ENCODE data around the gene C17orf100.
"Not testable (repeated sequence)": the region's sequence is repeated elsewhere in the genome, so short reads cannot be mapped to it uniquely, and the experiment has no call there.

The C17orf100 gene

DNA sequence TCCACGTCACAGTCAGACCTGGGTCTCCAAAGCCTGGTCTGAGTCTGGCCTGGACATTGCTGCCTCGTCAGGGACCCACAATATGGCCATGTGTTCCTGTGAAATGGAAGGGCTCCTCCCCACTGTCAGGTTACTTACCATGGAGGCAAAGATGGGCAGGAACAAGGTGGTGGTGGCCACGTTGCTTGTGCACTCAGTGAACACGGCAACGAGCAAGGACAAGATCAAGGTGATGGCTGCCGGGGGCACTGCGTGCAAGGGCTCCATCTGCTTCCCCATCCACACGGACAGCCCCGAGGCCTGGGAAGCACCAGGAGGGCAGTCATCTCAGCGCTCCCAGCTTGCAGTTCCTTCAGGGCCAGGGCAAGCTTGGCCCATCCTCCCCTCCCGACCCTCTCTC lies 39.1 kb downstream of the C17orf100 start:
- H3K27ac Mint-ChIP-seq: no peak overlapping the region
- no peaks in the 10 kb centered on the region for H3K4me1 Mint-ChIP-seq
- H3K27me3 Mint-ChIP-seq: peaks cover 14% of the 10 kb centered on the region
- no peaks in the 10 kb centered on the region for H3K36me3 Mint-ChIP-seq
- no peak overlapping the region for H3K4me3 Mint-ChIP-seq
- no peaks in the 10 kb centered on the region for H3K9me3 Mint-ChIP-seq

DNA sequence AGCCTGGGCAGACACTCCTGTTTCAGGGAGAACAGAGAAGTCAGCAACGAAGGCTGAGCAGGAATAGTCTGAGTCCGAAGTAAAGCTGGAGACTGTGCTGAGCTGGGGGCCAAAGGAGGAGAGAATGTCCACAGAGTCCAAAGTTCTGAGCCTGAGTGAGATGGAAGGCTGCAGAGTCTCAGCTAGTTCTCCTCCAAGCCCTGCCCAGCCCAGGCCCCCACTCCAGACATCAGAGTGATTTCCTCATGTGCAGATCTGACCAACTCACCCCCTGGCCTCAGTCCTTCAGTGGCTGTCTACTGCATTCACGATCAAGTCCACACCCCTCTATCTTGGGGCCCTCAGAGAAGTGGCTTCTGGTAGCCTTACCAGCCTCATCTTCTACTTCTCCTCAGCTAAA lies 40.0 kb downstream of the C17orf100 start:
- H3K36me3 Mint-ChIP-seq: no peaks in the 10 kb centered on the region
- no peak overlapping the region for H3K27ac Mint-ChIP-seq
- no peak overlapping the region for H3K4me3 Mint-ChIP-seq
- H3K9me3 Mint-ChIP-seq: no peaks in the 10 kb centered on the region
- no peaks in the 10 kb centered on the region for H3K4me1 Mint-ChIP-seq
- H3K27me3 Mint-ChIP-seq: peaks cover 14% of the 10 kb centered on the region

DNA sequence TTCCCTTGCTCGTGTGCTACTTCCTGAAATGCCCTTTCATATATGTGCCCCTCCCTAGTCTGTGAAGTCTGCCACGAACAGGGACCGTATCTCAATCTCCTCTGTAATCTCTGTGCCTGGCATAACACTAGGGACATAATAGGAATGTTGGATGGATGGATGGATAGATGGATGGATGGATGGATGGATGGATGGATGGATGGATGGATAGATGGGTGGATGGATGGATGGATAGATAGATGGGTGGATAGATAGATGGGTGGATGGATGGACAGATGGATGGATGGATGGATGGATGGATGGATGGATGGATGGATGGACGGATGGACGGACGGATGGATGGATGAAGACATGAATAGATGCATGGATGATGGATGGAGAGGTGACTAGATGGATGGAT lies 40.4 kb downstream of the C17orf100 start:
- not testable (repeated sequence) for H3K36me3 Mint-ChIP-seq, H3K4me3 Mint-ChIP-seq, H3K27ac Mint-ChIP-seq, H3K9me3 Mint-ChIP-seq, H3K4me1 Mint-ChIP-seq
- H3K27me3 Mint-ChIP-seq: peaks cover 14% of the 10 kb centered on the region

DNA sequence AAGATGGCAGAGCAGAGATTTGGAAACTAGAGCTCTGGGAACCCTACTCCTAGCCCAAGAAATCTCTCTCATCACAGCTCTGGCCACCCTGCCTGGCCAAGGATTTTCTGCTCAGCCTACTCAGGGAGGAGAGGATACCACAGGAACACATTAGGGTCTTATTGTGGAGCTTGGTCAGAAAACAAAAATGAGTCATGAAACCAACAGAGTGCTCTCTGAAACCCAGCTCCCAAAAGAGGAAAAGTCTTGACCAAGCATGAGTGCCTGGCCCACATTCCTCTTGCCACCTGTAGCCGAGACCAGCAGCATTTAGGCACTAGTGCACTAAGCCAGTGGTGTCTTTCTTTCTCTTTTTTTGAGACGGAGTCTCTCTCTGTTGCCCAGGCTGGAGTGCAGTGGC lies 43.5 kb downstream of the C17orf100 start:
- Mint-ChIP-seq H3K9me3 (no peaks in the 10 kb centered on the region), H3K27ac (no peak overlapping the region), H3K4me3 (no peak overlapping the region), H3K4me1 (no peaks in the 10 kb centered on the region), H3K27me3 (peaks cover 13% of the 10 kb centered on the region), H3K36me3 (no peaks in the 10 kb centered on the region)

DNA sequence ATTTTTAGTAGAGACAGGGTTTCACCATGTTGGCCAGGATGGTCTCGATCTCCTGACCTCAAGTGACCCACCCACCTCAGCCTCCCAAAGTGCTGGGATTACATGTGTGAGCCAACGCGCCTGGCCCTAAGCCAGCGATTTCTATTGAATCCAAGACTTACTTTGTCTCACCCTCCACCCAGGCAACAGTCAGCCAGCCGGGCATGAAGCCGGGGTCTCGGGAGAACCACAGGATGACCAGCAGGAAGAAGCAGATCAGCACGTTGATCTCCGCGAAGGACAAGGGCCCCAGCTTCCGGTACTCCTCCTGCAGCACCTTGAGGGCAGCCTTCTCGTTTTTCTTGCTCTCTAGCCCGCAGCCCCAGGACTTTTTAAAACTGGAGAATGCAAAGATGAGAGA lies 44.0 kb downstream of the C17orf100 start:
- H3K27ac Mint-ChIP-seq: no peak overlapping the region

DNA sequence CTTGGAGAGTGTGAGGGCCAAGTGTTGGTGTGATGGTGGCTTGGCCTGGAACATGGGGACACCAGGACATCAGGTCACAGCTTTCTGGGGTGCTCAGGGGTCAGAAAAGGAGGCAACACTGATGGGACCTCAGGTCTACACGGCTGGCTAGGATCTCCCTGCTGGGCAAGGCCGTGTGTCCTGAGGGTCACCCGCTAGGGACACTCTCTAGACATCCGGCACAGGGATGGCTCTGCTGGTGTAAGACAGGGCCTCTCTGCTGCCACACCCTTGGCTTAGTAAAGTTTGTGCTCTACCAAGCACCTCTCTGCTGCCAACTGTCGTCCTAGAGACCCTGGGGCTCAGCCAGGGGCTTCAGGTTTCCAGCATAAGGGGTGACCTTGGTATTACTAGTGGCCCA lies 45.3 kb downstream of the C17orf100 start:
- no peaks in the 10 kb centered on the region for H3K36me3 Mint-ChIP-seq
- no peak overlapping the region for H3K4me3 Mint-ChIP-seq
- H3K9me3 Mint-ChIP-seq: no peaks in the 10 kb centered on the region
- H3K27me3 Mint-ChIP-seq: peaks cover 10% of the 10 kb centered on the region
- H3K27ac Mint-ChIP-seq: no peak overlapping the region
- no peaks in the 10 kb centered on the region for H3K4me1 Mint-ChIP-seq

More for the DNA sequence above, 44.0 kb downstream of the C17orf100 start:
- Mint-ChIP-seq H3K27me3 (peaks cover 11% of the 10 kb centered on the region), H3K4me3 (no peak overlapping the region), H3K9me3 (no peaks in the 10 kb centered on the region), H3K36me3 (no peaks in the 10 kb centered on the region), H3K4me1 (no peaks in the 10 kb centered on the region)

DNA sequence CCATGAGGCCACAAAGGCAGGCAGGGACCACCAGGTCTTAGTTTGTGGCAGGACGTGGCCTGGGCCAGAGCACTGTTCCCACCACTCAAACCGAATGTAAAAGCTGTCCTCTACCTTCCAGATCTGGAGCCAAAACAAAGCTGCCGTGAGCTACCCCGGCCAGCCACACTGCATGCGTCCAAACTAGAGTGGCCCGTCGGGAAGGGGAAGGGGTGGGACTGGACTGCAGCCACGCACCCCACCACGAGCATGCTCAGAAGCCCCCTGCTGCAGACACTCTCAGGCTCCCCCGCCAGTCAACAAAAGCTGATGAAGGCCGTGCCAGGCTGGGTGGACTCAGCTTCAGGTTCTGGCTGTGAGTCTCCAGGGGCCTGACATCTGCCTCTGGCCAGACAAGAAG lies 46.4 kb downstream of the C17orf100 start:
- no peaks in the 10 kb centered on the region for H3K36me3 Mint-ChIP-seq
- no peaks in the 10 kb centered on the region for H3K9me3 Mint-ChIP-seq
- peaks cover 9% of the 10 kb centered on the region for H3K27me3 Mint-ChIP-seq
- no peaks in the 10 kb centered on the region for H3K4me1 Mint-ChIP-seq
- no peak overlapping the region for H3K27ac Mint-ChIP-seq
- H3K4me3 Mint-ChIP-seq: no peak overlapping the region

DNA sequence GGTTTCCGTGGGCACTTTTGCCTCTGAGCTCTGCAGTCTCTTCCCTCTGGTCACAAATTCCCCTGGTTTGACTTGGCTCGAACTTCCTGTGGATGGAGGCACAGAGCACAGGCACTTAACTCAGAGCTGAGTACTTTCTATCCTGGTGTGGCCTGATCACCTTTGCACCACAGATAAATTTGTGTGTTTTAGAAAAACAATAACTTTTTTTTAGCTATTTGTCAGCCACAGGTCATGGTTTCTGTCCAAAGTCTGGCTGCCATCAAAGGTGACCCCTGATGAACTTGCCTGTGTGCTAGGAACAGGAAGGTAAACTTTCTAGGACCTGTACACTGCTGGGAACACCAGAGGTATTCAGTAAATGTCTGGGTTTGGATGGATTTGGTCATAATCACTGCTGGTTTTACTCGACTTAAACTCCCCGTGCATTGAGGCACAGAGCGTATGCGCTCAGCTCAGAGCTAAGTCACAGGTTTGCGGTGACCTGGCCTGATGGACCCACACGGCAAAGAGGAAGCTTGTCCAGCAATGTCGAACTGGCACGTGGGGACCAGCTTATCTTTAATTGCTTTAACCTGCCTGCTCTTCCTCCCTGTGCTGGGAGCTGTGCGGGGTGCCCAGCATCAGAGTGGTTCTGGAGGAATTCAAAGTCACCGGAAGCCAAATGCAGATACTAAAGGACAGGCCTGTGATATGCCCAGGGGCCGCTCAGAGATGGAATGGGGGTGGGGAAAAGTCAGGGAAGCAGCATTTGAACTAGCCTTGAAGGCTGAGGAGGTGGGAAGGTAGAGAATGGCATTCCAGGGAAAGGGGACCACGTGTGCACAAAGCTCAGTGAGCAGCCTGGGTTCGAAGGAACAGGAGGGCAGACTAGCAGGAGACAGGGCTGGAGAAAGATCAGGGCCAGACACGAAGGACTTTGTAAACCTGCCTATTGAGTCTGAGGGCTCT lies 48.7 kb downstream of the C17orf100 start:
- Mint-ChIP-seq H3K4me1 (no peaks in the 10 kb centered on the region), H3K4me3 (no peak overlapping the region), H3K9me3 (no peaks in the 10 kb centered on the region), H3K36me3 (no peaks in the 10 kb centered on the region), H3K27ac (peak overlapping the region; percentile 59), H3K27me3 (peaks cover 6% of the 10 kb centered on the region)

DNA sequence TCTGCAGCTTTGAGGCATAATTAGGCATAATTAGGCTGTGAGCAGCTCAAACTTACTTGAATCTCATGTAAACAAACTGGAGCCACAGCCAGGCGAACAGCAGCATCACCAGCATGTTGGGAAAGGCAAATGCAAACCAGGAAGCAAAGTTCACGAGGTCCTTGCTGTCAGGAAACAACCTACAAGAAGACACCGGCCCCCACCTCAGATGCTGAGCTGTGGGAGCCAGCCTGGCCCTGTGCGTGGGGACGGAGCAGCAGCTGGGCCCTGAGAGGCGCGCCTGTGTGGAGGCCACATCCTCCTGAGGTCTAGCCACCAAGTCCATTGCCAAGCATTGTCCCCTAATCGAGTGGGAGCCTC lies 49.4 kb downstream of the C17orf100 start:
- H3K9me3 Mint-ChIP-seq: no peaks in the 10 kb centered on the region
- no peaks in the 10 kb centered on the region for H3K4me1 Mint-ChIP-seq
- H3K36me3 Mint-ChIP-seq: no peaks in the 10 kb centered on the region
- no peak overlapping the region for H3K27ac Mint-ChIP-seq
- H3K27me3 Mint-ChIP-seq: peaks cover 6% of the 10 kb centered on the region
- no peak overlapping the region for H3K4me3 Mint-ChIP-seq

DNA sequence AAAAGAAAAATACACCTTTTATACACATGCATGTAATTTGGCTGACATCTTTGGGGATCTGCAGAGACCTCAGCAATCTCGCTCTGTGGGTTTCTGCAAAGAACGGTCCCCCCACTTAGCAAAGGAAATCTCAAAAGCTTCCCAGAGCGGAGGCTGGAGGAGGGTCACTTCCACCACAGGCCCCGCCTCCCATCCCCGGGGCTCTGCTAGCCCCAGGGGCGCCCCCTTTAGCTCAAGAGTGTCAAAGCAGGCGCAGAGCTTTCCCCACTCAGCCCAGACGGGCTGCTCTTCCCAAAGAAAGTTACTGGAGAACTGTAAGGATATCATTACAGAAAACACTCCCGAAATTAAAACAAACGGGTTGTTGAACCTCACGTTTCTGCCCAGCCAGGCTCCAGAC lies 50.2 kb downstream of the C17orf100 start:
- no peaks in the 10 kb centered on the region for H3K9me3 Mint-ChIP-seq
- no peak overlapping the region for H3K4me3 Mint-ChIP-seq
- H3K4me1 Mint-ChIP-seq: no peaks in the 10 kb centered on the region
- H3K36me3 Mint-ChIP-seq: no peaks in the 10 kb centered on the region
- H3K27ac Mint-ChIP-seq: no peak overlapping the region
- H3K27me3 Mint-ChIP-seq: peaks cover 6% of the 10 kb centered on the region

DNA sequence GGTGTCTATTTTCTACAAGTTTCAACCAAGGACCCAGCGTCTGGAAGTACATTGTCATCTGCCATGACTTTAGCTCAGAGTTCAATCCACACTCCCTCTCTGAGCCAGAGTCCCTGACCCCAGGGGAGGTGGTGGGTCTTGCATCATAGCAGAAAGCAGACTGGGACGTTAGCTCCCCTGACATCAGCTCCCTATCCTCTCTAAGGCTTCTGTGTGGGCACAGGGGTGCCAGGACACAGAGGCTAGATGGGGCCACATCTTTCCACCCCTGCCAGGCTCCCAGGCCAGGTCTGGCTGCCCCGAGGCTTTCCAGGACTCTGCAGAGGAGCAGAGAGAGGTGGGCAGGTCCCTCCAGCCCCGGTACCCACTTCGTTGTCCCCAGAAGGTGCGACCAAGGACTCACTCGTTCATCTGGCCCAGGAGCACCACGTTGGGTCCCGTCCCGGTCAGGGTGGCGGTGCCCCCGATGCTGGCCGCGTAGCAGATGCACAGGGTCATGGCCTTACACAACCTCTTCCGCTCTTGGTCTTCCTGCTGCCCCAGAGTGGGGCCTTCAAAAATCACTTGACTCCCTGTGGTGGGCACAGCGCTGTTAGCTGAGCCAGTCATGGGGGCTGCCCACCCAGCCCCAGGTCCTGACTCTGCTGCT lies 51.1 kb downstream of the C17orf100 start:
- peaks cover 7% of the 10 kb centered on the region for H3K27me3 Mint-ChIP-seq
- H3K27ac Mint-ChIP-seq: no peak overlapping the region
- H3K36me3 Mint-ChIP-seq: no peaks in the 10 kb centered on the region
- H3K4me1 Mint-ChIP-seq: no peaks in the 10 kb centered on the region
- no peak overlapping the region for H3K4me3 Mint-ChIP-seq
- H3K9me3 Mint-ChIP-seq: no peaks in the 10 kb centered on the region

Measured in activated naive CD4-positive, alpha-beta T cell treated with anti-CD3 and anti-CD28 coated beads, Interleukin-2, amount 50 U/mL, for 24 hours (primary cell).